ENCODE data around the gene FGD2. TPM values are rescaled to one million over a fixed set of nuclear protein-coding genes. Genes with fewer than 3 reads are reported as not detected.

The FGD2 gene
- total and polyA plus RNA-seq, 2 of the 4 experiments (the other 2 are of a cell fraction), result 0.07 TPM; not detected in 1

DNA sequence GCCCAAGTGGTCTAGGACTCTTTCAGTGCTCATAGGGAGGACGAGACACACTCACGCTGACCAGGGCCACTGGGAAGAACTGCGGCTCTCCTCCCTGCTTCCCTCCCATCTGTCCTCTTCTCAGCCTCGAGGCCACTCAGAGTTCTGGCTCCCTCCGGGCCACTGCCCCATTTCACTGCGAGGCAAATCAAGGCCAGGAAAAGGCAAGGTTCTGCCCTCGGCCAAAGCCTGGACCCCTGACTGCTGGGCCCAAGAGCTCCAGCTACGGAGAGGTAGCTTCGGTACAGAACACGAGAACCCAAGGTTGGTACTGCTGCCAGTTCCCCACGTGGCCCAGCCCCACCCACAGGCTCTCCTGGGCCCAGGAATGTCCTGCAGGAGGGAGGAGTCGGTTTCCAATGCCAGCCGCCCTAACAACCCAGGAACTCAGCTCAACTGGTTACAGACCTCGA lies 36.2 kb upstream of the FGD2 start:
- no peak overlapping the region for H3K23ac ChIP-seq (ENCODE audit: low read depth, low read length)
- no peak overlapping the region for H2AK5ac ChIP-seq (ENCODE audit: low read depth, low read length)
- H3K4me1 ChIP-seq (ENCODE audit: control insufficient read depth, insufficient read depth, low read length), result no peaks in the 10 kb centered on the region
- no peak overlapping the region for H3K56ac ChIP-seq (ENCODE audit: extremely low read depth, insufficient read depth, low read length)
- no peak overlapping the region for H4K5ac ChIP-seq (ENCODE audit: low read depth, low read length)
- no peaks in the 10 kb centered on the region for H3K27me3 ChIP-seq (ENCODE audit: control insufficient read depth, insufficient read depth, low read length)
- H3K27ac ChIP-seq (ENCODE audit: insufficient read depth, low read length), result no peak overlapping the region
- no peak overlapping the region for H2BK120ac ChIP-seq (ENCODE audit: low read depth, low read length)
- no peaks in the 10 kb centered on the region for H3K9me1 ChIP-seq (ENCODE audit: insufficient read depth, low read length)
- H2BK20ac ChIP-seq (ENCODE audit: low read depth, low read length), result no peak overlapping the region
- no peaks in the 10 kb centered on the region for H3K9me3 ChIP-seq (ENCODE audit: control insufficient read depth, insufficient read depth, low read length)
- H4K20me1 ChIP-seq (ENCODE audit: insufficient read depth, low read length), result peaks cover 24% of the 10 kb centered on the region
- ChIA-PET CTCF (no interaction called here), POLR2A (ENCODE audit: unreplicated experiment) (no interaction called here)
- no peak overlapping the region for H3K4me3 ChIP-seq (ENCODE audit: insufficient read depth, low read depth, low read length)
- H3K9ac ChIP-seq (ENCODE audit: low read depth, low read length), result no peak overlapping the region
- H2AK9ac ChIP-seq (replicated peaks; ENCODE audit: low read depth, low read length, poor library complexity), result no peak overlapping the region
- H2BK5ac ChIP-seq (ENCODE audit: low read depth, low read length, poor library complexity, severe bottlenecking), result no peak overlapping the region
- H2AFZ ChIP-seq (replicated peaks; ENCODE audit: low read length, poor library complexity), result no peak overlapping the region
- H3K79me1 ChIP-seq (ENCODE audit: low read depth in 1 of 2, low read length in 2 of 2), result peaks cover 28 to 31% of the 10 kb centered on the region in 2 experiments
- in situ Hi-C loops (cut with MboI; ENCODE audit: low sequenced_read_pairs), result no loop called here
- H3K4me2 ChIP-seq (ENCODE audit: low read depth, low read length), result no peak overlapping the region
- no TSS peak for BruUV-seq (replicated peaks)
- H2BK15ac ChIP-seq (ENCODE audit: low read depth, low read length), result no peak overlapping the region
- no peak overlapping the region for H3K18ac ChIP-seq (ENCODE audit: low read depth, low read length)
- ATAC-seq (ENCODE audit: low read depth) (no peak), DNase-seq (no peak)
- H4K8ac ChIP-seq (ENCODE audit: low read depth in 2 of 2, low read length in 2 of 2), result no peak overlapping the region
- no peak overlapping the region for H3K4ac ChIP-seq (ENCODE audit: low read depth, low read length)
- dilution Hi-C loops (cut with HindIII; ENCODE audit: low sequenced_read_pairs, unreplicated experiment), result no loop called here
- no peak overlapping the region for H3K14ac ChIP-seq (replicated peaks; ENCODE audit: low read depth, low read length)
- intact Hi-C loops (cut with micrococcal nuclease), result no loop called here
- TF ChIP-seq, protein P1, sequence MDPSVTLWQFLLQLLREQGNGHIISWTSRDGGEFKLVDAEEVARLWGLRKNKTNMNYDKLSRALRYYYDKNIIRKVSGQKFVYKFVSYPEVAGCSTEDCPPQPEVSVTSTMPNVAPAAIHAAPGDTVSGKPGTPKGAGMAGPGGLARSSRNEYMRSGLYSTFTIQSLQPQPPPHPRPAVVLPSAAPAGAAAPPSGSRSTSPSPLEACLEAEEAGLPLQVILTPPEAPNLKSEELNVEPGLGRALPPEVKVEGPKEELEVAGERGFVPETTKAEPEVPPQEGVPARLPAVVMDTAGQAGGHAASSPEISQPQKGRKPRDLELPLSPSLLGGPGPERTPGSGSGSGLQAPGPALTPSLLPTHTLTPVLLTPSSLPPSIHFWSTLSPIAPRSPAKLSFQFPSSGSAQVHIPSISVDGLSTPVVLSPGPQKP (IDR thresholded peaks at IDR 0.05; ENCODE audit: borderline replicate concordance, low read depth, low read length), result no peak
- TF ChIP-seq SMC3 (IDR thresholded peaks at IDR 0.05; ENCODE audit: low read depth, low read length) (no peak), MAFK (IDR thresholded peaks at IDR 0.05; ENCODE audit: low read depth, low read length) (no peak), NFE2L2 (IDR thresholded peaks at IDR 0.05; ENCODE audit: low read depth, low read length) (no peak), RFX5 (IDR thresholded peaks at IDR 0.05; ENCODE audit: low read depth, low read length) (no peak), POLR2A (IDR thresholded peaks at IDR 0.05; ENCODE audit: low read depth, low read length) (no peak), MXI1 (IDR thresholded peaks at IDR 0.05; ENCODE audit: borderline replicate concordance, low read depth, low read length) (no peak), FOS (IDR thresholded peaks at IDR 0.05; ENCODE audit: low read depth, low read length) (no peak), CHD1 (IDR thresholded peaks at IDR 0.05; ENCODE audit: low read depth, low read length) (no peak), CEBPB (IDR thresholded peaks at IDR 0.05; ENCODE audit: low read depth, low read length) (no peak), MAZ (IDR thresholded peaks at IDR 0.05; ENCODE audit: borderline replicate concordance, low read depth, low read length) (no peak), BHLHE40 (IDR thresholded peaks at IDR 0.05; ENCODE audit: low read depth, low read length) (no peak), RCOR1 (IDR thresholded peaks at IDR 0.05; ENCODE audit: insufficient replicate concordance, low read length) (no peak), RAD21 (IDR thresholded peaks at IDR 0.05; ENCODE audit: low read length) (no peak)
- TF ChIP-seq, protein P2, sequence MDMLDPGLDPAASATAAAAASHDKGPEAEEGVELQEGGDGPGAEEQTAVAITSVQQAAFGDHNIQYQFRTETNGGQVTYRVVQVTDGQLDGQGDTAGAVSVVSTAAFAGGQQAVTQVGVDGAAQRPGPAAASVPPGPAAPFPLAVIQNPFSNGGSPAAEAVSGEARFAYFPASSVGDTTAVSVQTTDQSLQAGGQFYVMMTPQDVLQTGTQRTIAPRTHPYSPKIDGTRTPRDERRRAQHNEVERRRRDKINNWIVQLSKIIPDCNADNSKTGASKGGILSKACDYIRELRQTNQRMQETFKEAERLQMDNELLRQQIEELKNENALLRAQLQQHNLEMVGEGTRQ (IDR thresholded peaks at IDR 0.05; ENCODE audit: low read depth, low read length), result no peak
- TF ChIP-seq, protein P3, sequence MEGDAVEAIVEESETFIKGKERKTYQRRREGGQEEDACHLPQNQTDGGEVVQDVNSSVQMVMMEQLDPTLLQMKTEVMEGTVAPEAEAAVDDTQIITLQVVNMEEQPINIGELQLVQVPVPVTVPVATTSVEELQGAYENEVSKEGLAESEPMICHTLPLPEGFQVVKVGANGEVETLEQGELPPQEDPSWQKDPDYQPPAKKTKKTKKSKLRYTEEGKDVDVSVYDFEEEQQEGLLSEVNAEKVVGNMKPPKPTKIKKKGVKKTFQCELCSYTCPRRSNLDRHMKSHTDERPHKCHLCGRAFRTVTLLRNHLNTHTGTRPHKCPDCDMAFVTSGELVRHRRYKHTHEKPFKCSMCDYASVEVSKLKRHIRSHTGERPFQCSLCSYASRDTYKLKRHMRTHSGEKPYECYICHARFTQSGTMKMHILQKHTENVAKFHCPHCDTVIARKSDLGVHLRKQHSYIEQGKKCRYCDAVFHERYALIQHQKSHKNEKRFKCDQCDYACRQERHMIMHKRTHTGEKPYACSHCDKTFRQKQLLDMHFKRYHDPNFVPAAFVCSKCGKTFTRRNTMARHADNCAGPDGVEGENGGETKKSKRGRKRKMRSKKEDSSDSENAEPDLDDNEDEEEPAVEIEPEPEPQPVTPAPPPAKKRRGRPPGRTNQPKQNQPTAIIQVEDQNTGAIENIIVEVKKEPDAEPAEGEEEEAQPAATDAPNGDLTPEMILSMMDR (conservative IDR thresholded peaks at IDR 0.05; ENCODE audit: low read depth, low read length), result no peak
- no peak overlapping the region for H4K91ac ChIP-seq (ENCODE audit: insufficient read depth, low read depth, low read length)
- peaks cover 72% of the 10 kb centered on the region for H3K36me3 ChIP-seq (ENCODE audit: control insufficient read depth, insufficient read depth, low read length)
- WGBS, 2 experiments (ENCODE audit: extremely low coverage in 2 of 2, insufficient read length in 1 of 2), result 100% methylated on average over 6 of the region's 14 CpGs; no CpG with 5 or more reads in 1 of the 2 experiments
